A549 (cell line): ENCODE data around the gene EVC. TPM values are rescaled to one million over a fixed set of nuclear protein-coding genes. Genes with fewer than 3 reads are reported as not detected.
"Not testable (repeated sequence)": the region's sequence is repeated elsewhere in the genome, so short reads cannot be mapped to it uniquely, and the experiment has no call there.

Source experiments
- ATAC-seq, 2 experiments: fragments of 200-7000 bp in 1 of 2; fragments of >200 bp in 1 of 2; cut with Nextera tagmentation in 1 of 2; cut with Tn5 transposase in 1 of 2; 3 replicates each; pipeline versions ENCODE4 v1.8.0 to v1.9.1; 2018 to 2020; ENCODE audit warnings: mild to moderate bottlenecking in 1 of 2, moderate library complexity in 1 of 2
- CTCF ChIA-PET: fragments of 300-600 bp; sonication (Branson Sonifier 250); formaldehyde crosslinking; extraction: SDS; loops from one replicate; lab custom pipeline; 2021; ENCODE audit warnings: antibody characterized with exemption, inconsistent platforms; lab: Yijun Ruan, JAX
- POLR2A ChIA-PET: fragments of 350-600 bp; formaldehyde crosslinking; extraction: SDS; loops from one replicate; lab custom pipeline; 2021; ENCODE audit warnings: antibody characterized with exemption, inconsistent platforms; lab: Yijun Ruan, JAX
- DNase-seq, 2 experiments: peaks; one replicate each; pipeline versions ENCODE4 v3.0.0 to v3.0.0-alpha.2; 2011 to 2016; ENCODE audit warnings: low read depth in 1 of 2, low spot score in 1 of 2
- FAIRE-seq: peaks from 2 replicates; lab custom pipeline; 2011; peaks lifted over from hg19 to GRCh38; lab: Jason Lieb, UNC
- H3K27ac ChIP-seq, 2 experiments: fragments of >200 bp; sonication (Bioruptor Twin); formaldehyde crosslinking; 3 replicates each; pipeline ENCODE4 v1.5.1; 2016 to 2017
- H3K4me1 ChIP-seq: fragments of >200 bp; sonication (Bioruptor Twin); formaldehyde crosslinking; 3 replicates; pipeline ENCODE4 v1.6.1; 2016
- H3K4me2 ChIP-seq: fragments of >200 bp; sonication (Bioruptor Twin); formaldehyde crosslinking; 3 replicates; pipeline ENCODE4 v1.6.1; 2016
- H3K4me3 ChIP-seq: fragments of >200 bp; sonication (Bioruptor Twin); formaldehyde crosslinking; 3 replicates; pipeline ENCODE4 v1.5.1; 2016
- H3K9me3 ChIP-seq: fragments of >200 bp; sonication (Bioruptor Twin); formaldehyde crosslinking; 3 replicates; pipeline ENCODE4 v1.6.1; 2016
- BHLHE40 ChIP-seq: IDR thresholded peaks from 2 replicates; pipeline ENCODE4 v1.6.1; 2012; ENCODE audit warnings: low read depth, low read length, inconsistent platforms
- CEBPB ChIP-seq, 2 experiments: fragments of >200 bp in 1 of 2; sonication (Bioruptor Twin) in 1 of 2; formaldehyde crosslinking in 1 of 2; IDR thresholded peaks; 2 replicates each; pipeline ENCODE4 v1.6.1; 2012 to 2016
- CHD2 ChIP-seq: fragments of 150-350 bp; IDR thresholded peaks from 2 replicates; pipeline ENCODE4 v1.6.1; 2014; ENCODE audit warnings: low read length; ENCODE audit not compliant: partially characterized antibody
- CHD4 ChIP-seq: fragments of 200-600 bp; sonication (generic); IDR thresholded peaks from 2 replicates; pipeline ENCODE4 v1.6.1; 2016; ENCODE audit warnings: antibody characterized with exemption, mild to moderate bottlenecking, borderline replicate concordance
- EHMT2 ChIP-seq: fragments of 200-600 bp; sonication (generic); IDR thresholded peaks from 2 replicates; pipeline ENCODE4 v1.6.1; 2016; ENCODE audit warnings: antibody characterized with exemption, low read depth, mild to moderate bottlenecking, moderate library complexity
- FOSB ChIP-seq: fragments of 250-450 bp; sonication (Bioruptor Pico); IDR thresholded peaks from 2 replicates; pipeline ENCODE4 v1.5.0; 2020; ENCODE audit warnings: mild to moderate bottlenecking, moderate library complexity
- FOXS1 ChIP-seq: fragments of 250-450 bp; sonication (Bioruptor Pico); IDR thresholded peaks from 2 replicates; pipeline ENCODE4 v1.5.0; 2020; ENCODE audit warnings: mild to moderate bottlenecking, moderate library complexity
- HOXB13 ChIP-seq: fragments of 250-450 bp; sonication (Bioruptor Pico); IDR thresholded peaks from 2 replicates; pipeline ENCODE4 v1.5.0; 2020; ENCODE audit warnings: low read depth, mild to moderate bottlenecking, moderate library complexity
- JUN ChIP-seq, 2 experiments: fragments of >200 bp; sonication (Bioruptor Twin); formaldehyde crosslinking; IDR thresholded peaks; 2 replicates in 1 of 2; 3 replicates in 1 of 2; pipeline ENCODE4 v1.6.1; 2016 to 2017
- KDM5A ChIP-seq: fragments of 200-600 bp; sonication (generic); IDR thresholded peaks from 2 replicates; pipeline ENCODE4 v1.6.1; 2016; ENCODE audit warnings: antibody characterized with exemption, mild to moderate bottlenecking
- MAFK ChIP-seq: fragments of 450-650 bp; IDR thresholded peaks from 2 replicates; pipeline ENCODE4 v1.6.1; 2014; ENCODE audit not compliant: partially characterized antibody
- NPAS2 ChIP-seq: fragments of 250-450 bp; sonication (Bioruptor Pico); IDR thresholded peaks from 2 replicates; pipeline ENCODE4 v1.8.0; 2022; ENCODE audit warnings: mild to moderate bottlenecking, moderate library complexity, borderline replicate concordance
- POLR2A ChIP-seq: IDR thresholded peaks from 2 replicates; pipeline ENCODE4 v1.6.1; 2012; ENCODE audit warnings: mild to moderate bottlenecking, low read length
- RAD21 ChIP-seq, 2 experiments: fragments of >200 bp in 1 of 2; sonication (Bioruptor Twin) in 1 of 2; formaldehyde crosslinking in 1 of 2; IDR thresholded peaks in 1 of 2; conservative IDR thresholded peaks in 1 of 2; 2 replicates in 1 of 2; 3 replicates in 1 of 2; pipeline ENCODE4 v1.6.1; 2012 to 2018; ENCODE audit warnings: inconsistent platforms in 1 of 2
- RCOR1 ChIP-seq: fragments of 150-350 bp; IDR thresholded peaks from 2 replicates; pipeline ENCODE4 v1.6.1; 2014; ENCODE audit warnings: antibody characterized with exemption, low read length, low read depth
- RFX5 ChIP-seq: fragments of 450-650 bp; IDR thresholded peaks from 2 replicates; pipeline ENCODE4 v1.7.1; 2014; ENCODE audit warnings: antibody characterized with exemption, mild to moderate bottlenecking, moderate library complexity
- RNF2 ChIP-seq: fragments of 200-600 bp; sonication (generic); IDR thresholded peaks from 2 replicates; pipeline ENCODE4 v1.6.1; 2016; ENCODE audit warnings: low read depth, mild to moderate bottlenecking, antibody characterized with exemption, moderate library complexity, borderline replicate concordance
- SMC3 ChIP-seq: fragments of >200 bp; sonication (Bioruptor Twin); formaldehyde crosslinking; IDR thresholded peaks from 3 replicates; pipeline ENCODE4 v1.6.1; 2018; ENCODE audit warnings: inconsistent platforms
- TP53 ChIP-seq: fragments of 250-450 bp; sonication (Bioruptor Pico); IDR thresholded peaks from 2 replicates; pipeline ENCODE4 v1.5.0; 2021; ENCODE audit warnings: mild to moderate bottlenecking, moderate library complexity
- WGBS: methylation state at CpG from one replicate; pipeline ENCODE4 v1.1.6; 2017; ENCODE audit errors: missing lambda C conversion rate; 5-methylcytosine and 5-hydroxymethylcytosine counted together
- polyA plus RNA-seq, 4 experiments: library from polyadenylated mRNA; depleted of rRNA in 3 of 4; stranded (reverse); fragments of >200 nt; fragmentation: RNase III in 1 of 4; extraction: RNeasy Plus Mini Kit Qiagen cat#74134 plus additional on column Dnase treatment in 1 of 4; gene quantifications; 2 replicates in 3 of 4; 3 replicates in 1 of 4; pipeline ENCODE4 v1.2.3, GENCODE V29; 2011 to 2017
- TF ChIP-seq, protein P1 (sequence below): fragments of 450-650 bp; IDR thresholded peaks from 2 replicates; pipeline ENCODE4 v1.6.1; 2014; ENCODE audit warnings: antibody characterized with exemption
- TF ChIP-seq, protein P2 (sequence below): fragments of >200 bp; sonication (Bioruptor Twin); formaldehyde crosslinking; IDR thresholded peaks from 3 replicates; pipeline ENCODE4 v1.5.1; 2016

EVC gene
- polyA plus RNA-seq, 2 of the 4 experiments (the other 2 are of a cell fraction), result 3.0 to 5.5 TPM

DNA sequence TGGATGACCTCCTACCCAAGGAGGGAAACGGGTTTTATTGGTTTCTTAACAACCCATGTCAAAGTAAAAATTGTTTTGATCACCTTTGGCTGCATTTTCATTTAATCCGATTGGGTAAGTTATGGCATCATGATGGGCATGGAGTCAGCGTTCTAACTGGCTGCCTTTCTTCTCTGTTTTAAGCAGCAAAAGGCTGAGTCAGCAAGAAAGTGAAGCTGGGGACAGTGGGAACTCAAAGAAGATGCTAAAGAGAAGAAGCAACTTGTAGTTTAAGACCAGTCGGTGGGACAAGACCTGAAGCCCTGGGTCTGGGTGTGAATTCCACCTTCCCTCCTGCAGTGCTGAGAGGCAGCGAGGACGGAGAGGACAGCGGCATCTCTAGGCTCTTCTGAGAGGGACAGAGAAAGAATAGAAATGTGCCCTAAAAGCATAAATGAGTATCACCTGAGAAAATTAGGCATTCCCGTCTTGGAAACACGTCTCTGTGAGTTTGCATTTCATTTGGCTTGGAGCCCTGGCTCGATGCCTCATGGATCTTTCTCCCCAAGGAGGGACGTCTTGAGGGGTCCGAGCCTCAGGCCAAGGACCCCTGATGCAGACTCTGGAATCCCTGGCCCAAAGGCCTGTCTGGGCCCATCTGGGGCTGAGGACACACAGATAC, 99.9 kb downstream of the EVC start:
- ATAC-seq, result no peak
- TF ChIP-seq, protein P1, sequence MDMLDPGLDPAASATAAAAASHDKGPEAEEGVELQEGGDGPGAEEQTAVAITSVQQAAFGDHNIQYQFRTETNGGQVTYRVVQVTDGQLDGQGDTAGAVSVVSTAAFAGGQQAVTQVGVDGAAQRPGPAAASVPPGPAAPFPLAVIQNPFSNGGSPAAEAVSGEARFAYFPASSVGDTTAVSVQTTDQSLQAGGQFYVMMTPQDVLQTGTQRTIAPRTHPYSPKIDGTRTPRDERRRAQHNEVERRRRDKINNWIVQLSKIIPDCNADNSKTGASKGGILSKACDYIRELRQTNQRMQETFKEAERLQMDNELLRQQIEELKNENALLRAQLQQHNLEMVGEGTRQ, result no peak
- TF ChIP-seq NPAS2 (CRISPR knock-in tag), result no peak
- TF ChIP-seq POLR2A, result no peak
- peak; percentile 93 for TF ChIP-seq MAFK
- TF ChIP-seq, all 56 proteins: peak for 1
- peaks cover 5% of the 10 kb centered on the region; the same call in 1 of the 3 replicates for H3K9me3 ChIP-seq
- no peak for FAIRE-seq
- no peaks in the 10 kb centered on the region for H3K4me1 ChIP-seq
- WGBS, result 90% methylated on average over 12 of the region's 12 CpGs
- CTCF ChIA-PET, result no interaction called here
- no peak overlapping the region for H3K4me2 ChIP-seq
- no peak overlapping the region for H3K4me3 ChIP-seq
- POLR2A ChIA-PET, result no interaction called here
- H3K27ac ChIP-seq, result no peak overlapping the region
- DNase-seq, result no peak

DNA sequence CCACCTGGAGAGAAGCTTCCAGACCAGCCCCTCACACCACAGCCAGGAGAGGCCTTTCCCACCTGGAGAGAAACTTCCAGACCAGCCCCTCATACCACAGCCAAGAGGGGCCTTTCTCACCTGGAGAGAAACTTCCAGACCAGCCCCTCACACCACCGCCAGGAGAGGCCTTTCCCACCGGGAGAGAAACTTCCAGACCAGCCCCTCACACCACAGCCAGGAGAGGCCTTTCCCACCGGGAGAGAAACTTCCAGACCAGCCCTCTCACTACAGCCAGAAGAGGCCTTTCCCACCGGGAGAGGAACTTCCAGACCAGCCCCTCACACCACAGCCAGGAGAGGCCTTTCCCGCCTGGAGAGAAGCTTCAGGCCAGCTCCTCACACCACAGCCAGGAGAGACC, 101.1 kb downstream of the EVC start:
- WGBS, result 80% methylated on average over 2 of the region's 5 CpGs
- H3K4me2 ChIP-seq, FAIRE-seq, H3K4me3 ChIP-seq, H3K9me3 ChIP-seq, ATAC-seq, DNase-seq, H3K4me1 ChIP-seq, POLR2A ChIA-PET, H3K27ac ChIP-seq: not testable (repeated sequence)
- CTCF ChIA-PET, result interaction anchor here (0.8 to 2.4 kb wide), 8 partner anchors 9 to 819 kb away, joined by 3 to 16 read pairs (median 3); partner anchors contain the start of gene STK32B

DNA sequence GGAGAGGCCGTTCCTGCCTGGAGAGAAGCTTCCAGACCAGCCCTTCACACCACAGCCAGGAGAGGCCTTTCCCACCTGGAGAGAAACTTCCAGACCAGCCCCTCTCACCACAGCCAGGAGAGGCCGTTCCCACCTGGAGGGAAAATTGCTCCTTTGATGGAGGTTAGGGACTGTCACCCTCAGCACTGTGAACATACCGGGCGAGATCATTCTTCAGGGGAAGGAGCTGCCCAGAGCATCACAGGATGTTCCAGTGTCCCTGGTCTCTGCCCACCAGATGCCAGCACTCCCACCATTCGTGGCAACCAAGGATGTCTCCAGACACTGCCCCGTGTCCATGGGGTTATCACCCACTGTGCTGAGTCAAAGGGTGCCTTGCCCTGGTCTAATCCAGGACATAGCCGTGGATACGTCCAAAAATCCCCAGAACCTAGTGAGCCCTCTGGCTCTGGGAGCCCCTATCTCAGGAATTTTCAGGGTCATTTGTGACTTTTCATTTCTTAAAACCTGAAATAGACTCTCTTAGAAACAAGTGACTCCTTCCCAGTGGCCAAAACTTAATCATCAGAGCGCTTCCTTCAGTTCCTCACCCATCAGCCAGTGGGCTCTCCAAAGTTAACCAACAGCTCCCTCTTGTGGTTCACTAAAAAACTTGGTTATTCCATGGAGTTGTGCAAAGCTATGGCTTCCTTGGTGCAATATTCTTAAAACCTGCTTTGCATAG, 101.7 kb downstream of the EVC start:
- H3K4me2 ChIP-seq, result no peak overlapping the region
- H3K9me3 ChIP-seq, result peaks cover 5% of the 10 kb centered on the region; the same call in 1 of the 3 replicates
- peak; percentile 36 to 67 for DNase-seq
- peak; percentile 87 to 92 for ATAC-seq
- no peak for FAIRE-seq
- no peak overlapping the region for H3K4me3 ChIP-seq
- WGBS, result 75% methylated on average over 5 of the region's 9 CpGs
- CTCF ChIA-PET, result interaction anchor here (0.7 to 2.4 kb wide), 13 partner anchors 8 to 819 kb away, joined by 3 to 16 read pairs (median 3); partner anchors contain the start of gene STK32B
- H3K4me1 ChIP-seq, result no peaks in the 10 kb centered on the region
- POLR2A ChIA-PET, result interaction anchor here (1.1 kb wide), 1 partner anchor 762 kb away, joined by 3 read pairs; no protein-coding TSS in a partner anchor
- no peak overlapping the region for H3K27ac ChIP-seq
- TF ChIP-seq RCOR1 (no peak), HOXB13 (no peak), RAD21 (conservative IDR thresholded peaks at IDR 0.05 in 1 of 2, IDR thresholded peaks at IDR 0.05 in 1 of 2) (peak; percentile 57 to 78; a peak in 4 of 5 replicates), SMC3 (peak; percentile 36; the same call in 2 of the 3 replicates), RFX5 (peak; percentile 56; the same call in 1 of the 2 replicates), TP53 (CRISPR knock-in tag) (no peak), RNF2 (no peak), CHD2 (no peak), BHLHE40 (no peak), JUN (IDR thresholded peaks at IDR 0.05) (no peak), FOXS1 (CRISPR knock-in tag) (no peak), CHD4 (no peak), EHMT2 (no peak), FOSB (CRISPR knock-in tag) (no peak), KDM5A (no peak), CEBPB (IDR thresholded peaks at IDR 0.05) (0 out of 4 replicates have a peak, but pooled peaks of 1 of the 2 experiments have one; percentile 15)
- TF ChIP-seq, protein P2, sequence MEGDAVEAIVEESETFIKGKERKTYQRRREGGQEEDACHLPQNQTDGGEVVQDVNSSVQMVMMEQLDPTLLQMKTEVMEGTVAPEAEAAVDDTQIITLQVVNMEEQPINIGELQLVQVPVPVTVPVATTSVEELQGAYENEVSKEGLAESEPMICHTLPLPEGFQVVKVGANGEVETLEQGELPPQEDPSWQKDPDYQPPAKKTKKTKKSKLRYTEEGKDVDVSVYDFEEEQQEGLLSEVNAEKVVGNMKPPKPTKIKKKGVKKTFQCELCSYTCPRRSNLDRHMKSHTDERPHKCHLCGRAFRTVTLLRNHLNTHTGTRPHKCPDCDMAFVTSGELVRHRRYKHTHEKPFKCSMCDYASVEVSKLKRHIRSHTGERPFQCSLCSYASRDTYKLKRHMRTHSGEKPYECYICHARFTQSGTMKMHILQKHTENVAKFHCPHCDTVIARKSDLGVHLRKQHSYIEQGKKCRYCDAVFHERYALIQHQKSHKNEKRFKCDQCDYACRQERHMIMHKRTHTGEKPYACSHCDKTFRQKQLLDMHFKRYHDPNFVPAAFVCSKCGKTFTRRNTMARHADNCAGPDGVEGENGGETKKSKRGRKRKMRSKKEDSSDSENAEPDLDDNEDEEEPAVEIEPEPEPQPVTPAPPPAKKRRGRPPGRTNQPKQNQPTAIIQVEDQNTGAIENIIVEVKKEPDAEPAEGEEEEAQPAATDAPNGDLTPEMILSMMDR, result peak; percentile 58
- TF ChIP-seq, all 56 proteins: peak for 5
